Cardiac atrium fibroblast (primary cell): ENCODE measurements around the gene QRSL1. TPM values are rescaled to one million over a fixed set of nuclear protein-coding genes. Genes with fewer than 3 reads are reported as not detected.

Source experiments
- total RNA-seq: library from RNA; depleted of rRNA; stranded (reverse); fragments of >200 nt; gene quantifications from 2 replicates; pipeline ENCODE4 v1.2.3, GENCODE V29; 2015

QRSL1 gene, protein sequence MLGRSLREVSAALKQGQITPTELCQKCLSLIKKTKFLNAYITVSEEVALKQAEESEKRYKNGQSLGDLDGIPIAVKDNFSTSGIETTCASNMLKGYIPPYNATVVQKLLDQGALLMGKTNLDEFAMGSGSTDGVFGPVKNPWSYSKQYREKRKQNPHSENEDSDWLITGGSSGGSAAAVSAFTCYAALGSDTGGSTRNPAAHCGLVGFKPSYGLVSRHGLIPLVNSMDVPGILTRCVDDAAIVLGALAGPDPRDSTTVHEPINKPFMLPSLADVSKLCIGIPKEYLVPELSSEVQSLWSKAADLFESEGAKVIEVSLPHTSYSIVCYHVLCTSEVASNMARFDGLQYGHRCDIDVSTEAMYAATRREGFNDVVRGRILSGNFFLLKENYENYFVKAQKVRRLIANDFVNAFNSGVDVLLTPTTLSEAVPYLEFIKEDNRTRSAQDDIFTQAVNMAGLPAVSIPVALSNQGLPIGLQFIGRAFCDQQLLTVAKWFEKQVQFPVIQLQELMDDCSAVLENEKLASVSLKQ
- total RNA-seq, result 6.0 and 6.9 TPM in 2 replicates

DNA sequence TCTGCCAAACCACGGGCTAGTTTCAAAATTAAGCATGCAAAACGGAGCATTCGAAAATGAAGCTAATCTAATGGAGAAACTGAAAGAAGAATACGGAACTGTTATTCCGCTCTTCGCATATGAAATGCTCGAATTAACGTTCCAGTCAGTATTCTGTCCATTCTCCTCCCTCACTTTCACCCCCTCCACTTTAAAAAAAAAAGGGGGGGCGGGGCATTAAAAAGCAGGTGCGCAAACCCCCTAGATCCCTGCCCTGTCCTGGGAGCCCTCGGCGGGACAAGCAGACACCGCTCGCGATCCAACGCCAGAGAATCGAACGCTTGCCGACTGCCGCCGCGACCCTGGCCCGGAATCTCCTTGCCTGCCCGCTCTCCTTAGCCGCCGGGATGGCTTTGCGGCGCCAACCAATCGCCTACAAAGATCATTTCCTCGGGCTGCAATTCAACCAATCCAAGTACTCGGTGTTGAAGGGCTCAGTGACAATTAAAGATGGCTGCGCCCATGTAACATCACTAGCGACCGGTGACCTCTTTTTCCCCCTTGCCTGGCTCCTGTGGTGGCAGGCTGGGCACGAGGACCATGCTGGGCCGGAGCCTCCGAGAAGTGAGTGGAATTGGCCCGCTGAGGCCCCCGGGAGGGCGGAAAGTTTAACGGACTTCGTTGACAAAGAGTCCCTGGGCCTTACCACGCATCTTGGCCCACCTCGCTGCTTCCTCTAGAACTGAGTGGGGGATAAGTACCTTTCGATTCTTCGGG, at the start of gene QRSL1, which contains the start of gene RTN4IP1:
QRSL1 (plus strand) TSS at position 476 of the 756 bp plus-strand sequence; CDS start at position 580, 104 bp downstream.
RTN4IP1 (minus strand) TSS at position 396 of the 756 bp plus-strand sequence. CDS start 477 bp downstream, outside the sequence.

Other genes with a start within 250 kb of the QRSL1 start
- gene RTN4IP1, start 80 bp upstream of the QRSL1 start, total RNA-seq, result 2.5 and 2.9 TPM in 2 replicates